GM12878 (cell line): Measurements from ENCODE around the gene CXADR. TPM values are rescaled to one million over a fixed set of nuclear protein-coding genes. Genes with fewer than 3 reads are reported as not detected.
"Not testable (repeated sequence)": the region's sequence is repeated elsewhere in the genome, so short reads cannot be mapped to it uniquely, and the experiment has no call there.

Source experiments
- ATAC-seq: fragments of 200-7000 bp; cut with Tn5 transposase; 3 replicates; pipeline ENCODE4 v1.9.1; 2020; ENCODE audit warnings: mild to moderate bottlenecking, moderate library complexity
- BruUV-seq: library from RNA; stranded (reverse); fragments of 400-500 nt; replicated peaks from 2 replicates; lab custom pipeline; 2021; lab: Mats Ljungman, UMichigan
- CTCF ChIA-PET: fragments of 300-600 bp; sonication (Branson Sonifier 250); formaldehyde crosslinking; extraction: SDS; loops from one replicate; lab custom pipeline; 2021; ENCODE audit warnings: inconsistent platforms; lab: Yijun Ruan, JAX
- POLR2A ChIA-PET: fragments of 350-600 bp; formaldehyde crosslinking; extraction: SDS; loops from one replicate; lab custom pipeline; 2021; ENCODE audit warnings: inconsistent platforms; lab: Charles Lee
- RAD21 ChIA-PET: fragments of 300-600 bp; sonication (Branson Sonifier 250); formaldehyde crosslinking; loops from one replicate; lab custom pipeline; 2023; ENCODE audit warnings: antibody characterized with exemption; ENCODE audit not compliant: unreplicated experiment; lab: Charles Lee
- SMC1A ChIA-PET: fragments of 300-600 bp; sonication (Branson Sonifier 250); formaldehyde crosslinking; loops from one replicate; lab custom pipeline; 2023; ENCODE audit not compliant: unreplicated experiment, uncharacterized antibody; lab: Charles Lee
- DNase-seq: peaks from one replicate; pipeline ENCODE4 v3.0.0-alpha.2; 2011; ENCODE audit warnings: low read depth, low spot score
- FAIRE-seq: peaks from 3 replicates; lab custom pipeline; 2011; peaks lifted over from hg19 to GRCh38; lab: Jason Lieb, UNC
- H2AFZ ChIP-seq: 2 replicates; pipeline ENCODE4 v1.6.0; 2011; ENCODE audit warnings: low read depth, low read length, control low read depth; ENCODE audit not compliant: control insufficient read depth
- H3K27ac ChIP-seq: 2 replicates; pipeline ENCODE4 v1.5.1; 2011; ENCODE audit warnings: control low read depth; ENCODE audit not compliant: control insufficient read depth, insufficient read depth
- H3K27me3 ChIP-seq, 2 experiments: replicated peaks in 1 of 2; 2 replicates each; pipeline versions ENCODE4 v1.6.0 to v1.6.1; 2011; ENCODE audit warnings: low read length in 1 of 2; ENCODE audit not compliant: control insufficient read depth in 2 of 2, insufficient read depth in 2 of 2
- H3K36me3 ChIP-seq, 2 experiments: 2 replicates each; pipeline ENCODE4 v1.5.1; 2011; ENCODE audit warnings: low read length in 1 of 2; ENCODE audit not compliant: control insufficient read depth in 2 of 2, insufficient read depth in 2 of 2
- H3K4me1 ChIP-seq: 2 replicates; pipeline ENCODE4 v1.6.1; 2011; ENCODE audit warnings: mild to moderate bottlenecking, low read length, moderate library complexity, mixed read lengths; ENCODE audit not compliant: control insufficient read depth, insufficient read depth
- H3K4me2 ChIP-seq: 2 replicates; pipeline ENCODE4 v1.6.0; 2011; ENCODE audit warnings: control low read depth; ENCODE audit not compliant: control insufficient read depth, insufficient read depth
- H3K4me3 ChIP-seq: fragments of 200-600 bp; sonication (generic); 2 replicates; pipeline ENCODE4 v1.5.1; 2016
- H3K79me2 ChIP-seq: 2 replicates; pipeline ENCODE4 v1.6.0; 2011; ENCODE audit warnings: low read length; ENCODE audit not compliant: control insufficient read depth, insufficient read depth
- H3K9ac ChIP-seq: 2 replicates; pipeline ENCODE4 v1.8.0; 2011; ENCODE audit warnings: low read length, control low read depth, mixed read lengths; ENCODE audit not compliant: control insufficient read depth, insufficient read depth
- H3K9me3 ChIP-seq: replicated peaks from 3 replicates; pipeline ENCODE4 v1.5.1; 2011; ENCODE audit warnings: mild to moderate bottlenecking, low read length; ENCODE audit not compliant: control insufficient read depth, insufficient read depth
- H4K20me1 ChIP-seq: 2 replicates; pipeline ENCODE4 v1.6.0; 2011; ENCODE audit not compliant: control insufficient read depth, insufficient read depth
- BACH1 ChIP-seq: fragments of 450-650 bp; IDR thresholded peaks from 2 replicates; pipeline ENCODE4 v1.6.1; 2017; ENCODE audit warnings: mild to moderate bottlenecking, borderline replicate concordance
- CHD2 ChIP-seq: IDR thresholded peaks from 2 replicates; pipeline ENCODE4 v1.6.1; 2011; ENCODE audit warnings: low read depth, low read length, improper control_type of control experiment, borderline replicate concordance
- RAD21 ChIP-seq: IDR thresholded peaks from 2 replicates; pipeline ENCODE4 v1.6.1; 2011; ENCODE audit warnings: mild to moderate bottlenecking, low read depth, low read length, moderate library complexity; ENCODE audit not compliant: insufficient read depth
- WGBS: methylation state at CpG from one replicate; pipeline ENCODE4 v1.1.6; 2016; ENCODE audit warnings: low lambda C conversion rate; ENCODE audit not compliant: insufficient replicate concordance, insufficient coverage; ENCODE audit errors: missing lambda C conversion rate; 5-methylcytosine and 5-hydroxymethylcytosine counted together
- in situ Hi-C: fragments of 300-500 bp; cut with MboI; formaldehyde crosslinking; loops from 9 replicates; pipeline ENCODE4 v1.14.3; 2018; ENCODE audit warnings: mixed read lengths
- intact Hi-C: fragments of 100-400 bp; cut with micrococcal nuclease; formaldehyde crosslinking; loops from one replicate; pipeline ENCODE4 v1.14.2; 2022; ENCODE audit not compliant: unreplicated experiment
- polyA plus RNA-seq, 11 experiments: library from polyadenylated mRNA; depleted of rRNA in 4 of 11; unstranded in 6 of 11; stranded (reverse) in 5 of 11; fragments of >200 nt; fragmentation: Nextera tagmentation in 4 of 11; fragmentation: Illumina TruSeq in 1 of 11; extraction: Ambion mirVana in 4 of 11; extraction: Trizol in 1 of 11; gene quantifications; 1 replicate in 1 of 11; 2 replicates in 10 of 11; pipeline versions ENCODE4 v1.2.1 to v1.2.3, GENCODE V29; 2011 to 2016; ENCODE audit warnings: inconsistent platforms in 2 of 11, missing spikeins in 2 of 11, low read depth in 1 of 11
- total RNA-seq, 4 experiments: library from RNA; depleted of rRNA in 3 of 4; stranded (reverse); fragments of >200 nt in 3 of 4; fragmentation: Illumina TruSeq in 1 of 4; extraction: Trizol in 1 of 4; gene quantifications; 2 replicates each; pipeline versions ENCODE4 v1.2.1 to v1.2.3, GENCODE V29; 2013 to 2021
- TF ChIP-seq, protein P1 (sequence below): IDR thresholded peaks from 2 replicates; pipeline ENCODE4 v1.6.1; 2011; ENCODE audit warnings: borderline replicate concordance, low read depth, mild to moderate bottlenecking, moderate library complexity, low read length; ENCODE audit not compliant: insufficient read depth, poor library complexity, severe bottlenecking

Gene CXADR
- total and polyA plus RNA-seq, 10 of the 15 experiments (the other 5 are each of a cell fraction or from before 2014, with no cell fraction given), result 0.01 to 0.64 (median 0.13) TPM

DNA sequence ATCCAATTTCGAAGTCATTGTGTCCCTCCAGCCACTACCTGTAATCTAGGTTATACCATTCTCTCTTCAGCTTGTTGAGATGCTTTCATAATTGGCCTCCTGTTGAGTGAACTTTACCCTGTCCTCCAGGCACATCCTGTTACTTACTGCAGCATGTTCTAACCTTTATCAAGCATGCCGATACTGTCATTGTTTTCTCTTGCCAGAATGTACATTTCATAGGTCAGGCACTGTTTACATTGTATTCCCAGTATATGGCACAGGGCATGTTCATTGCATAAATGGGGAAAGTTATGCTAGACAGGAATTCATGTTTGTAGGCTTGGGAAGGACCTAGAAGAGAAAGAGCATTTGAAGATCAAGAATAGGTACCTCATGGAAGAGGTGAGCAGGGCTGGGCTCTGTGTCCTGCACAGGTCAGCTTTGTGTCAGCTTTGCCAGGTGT lies 10.2 kb downstream of the CXADR start (continued):
- TF ChIP-seq, protein P1, sequence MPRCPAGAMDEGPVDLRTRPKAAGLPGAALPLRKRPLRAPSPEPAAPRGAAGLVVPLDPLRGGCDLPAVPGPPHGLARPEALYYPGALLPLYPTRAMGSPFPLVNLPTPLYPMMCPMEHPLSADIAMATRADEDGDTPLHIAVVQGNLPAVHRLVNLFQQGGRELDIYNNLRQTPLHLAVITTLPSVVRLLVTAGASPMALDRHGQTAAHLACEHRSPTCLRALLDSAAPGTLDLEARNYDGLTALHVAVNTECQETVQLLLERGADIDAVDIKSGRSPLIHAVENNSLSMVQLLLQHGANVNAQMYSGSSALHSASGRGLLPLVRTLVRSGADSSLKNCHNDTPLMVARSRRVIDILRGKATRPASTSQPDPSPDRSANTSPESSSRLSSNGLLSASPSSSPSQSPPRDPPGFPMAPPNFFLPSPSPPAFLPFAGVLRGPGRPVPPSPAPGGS, result no peak
- no peak for TF ChIP-seq BACH1
- TF ChIP-seq CHD2, result no peak

DNA sequence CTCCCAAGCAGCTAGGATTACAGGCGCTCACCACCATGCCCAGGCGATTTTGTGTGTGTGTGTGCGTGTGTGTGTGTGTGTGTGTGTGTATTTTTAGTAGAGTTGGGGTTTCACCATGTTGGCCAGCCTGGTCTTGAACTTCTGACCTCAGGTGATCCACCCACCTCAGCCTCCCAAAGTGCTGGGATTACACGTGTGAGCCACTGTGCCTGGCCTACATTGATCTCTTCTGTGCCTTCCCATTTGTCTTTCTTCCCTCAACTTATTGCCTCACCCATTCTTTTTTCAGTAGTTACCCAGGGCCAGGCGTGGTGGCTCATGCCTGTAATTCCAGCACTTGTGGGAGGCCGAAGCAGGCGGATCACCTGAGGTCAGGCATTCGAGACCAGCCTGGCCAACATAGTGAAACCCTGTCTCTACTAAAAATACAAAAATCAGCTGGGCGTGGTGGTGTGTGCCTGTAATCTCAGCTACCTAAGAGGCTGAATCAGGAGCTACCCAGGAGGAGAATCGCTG lies 11.2 kb downstream of the CXADR start:
- CTCF ChIA-PET, H3K9me3 ChIP-seq, in situ Hi-C loops, H3K27me3 ChIP-seq, H4K20me1 ChIP-seq, H3K79me2 ChIP-seq, intact Hi-C loops, H3K4me3 ChIP-seq, BruUV-seq, DNase-seq, FAIRE-seq, ATAC-seq, H3K4me1 ChIP-seq, RAD21 ChIA-PET, H3K27ac ChIP-seq, H3K9ac ChIP-seq, SMC1A ChIA-PET, H2AFZ ChIP-seq, H3K4me2 ChIP-seq, H3K36me3 ChIP-seq: not testable (repeated sequence)
- POLR2A ChIA-PET, result interaction anchor here (0.7 kb wide), 1 partner anchor 15 kb away, joined by 3 read pairs; no protein-coding TSS in a partner anchor
- 30% methylated on average over 10 of the region's 10 CpGs for WGBS

DNA sequence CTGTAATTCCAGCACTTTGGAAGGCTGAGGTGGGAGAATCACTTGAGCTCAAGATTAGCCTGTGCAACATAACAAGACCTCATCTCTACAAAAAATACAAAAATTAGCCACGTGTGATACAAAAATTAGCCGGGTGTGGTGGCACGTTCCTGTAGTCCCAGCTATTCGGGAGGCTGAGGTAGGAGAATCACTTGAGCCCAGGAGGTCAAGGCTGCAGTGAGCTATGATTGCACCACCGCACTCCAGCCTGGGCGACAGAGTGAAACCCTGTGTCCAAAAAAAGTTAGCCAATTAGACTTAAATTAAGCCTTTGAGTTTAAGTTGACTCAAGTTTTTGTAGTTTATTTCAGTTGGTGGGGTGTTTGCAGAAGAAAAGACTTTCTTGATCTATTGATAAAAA lies 11.8 kb downstream of the CXADR start:
- H3K4me3 ChIP-seq, result no peak overlapping the region
- ChIA-PET SMC1A (no interaction called here), POLR2A (no interaction called here), CTCF (no interaction called here), RAD21 (no interaction called here)
- no peaks in the 10 kb centered on the region for H3K9me3 ChIP-seq
- H3K79me2 ChIP-seq, result no peaks in the 10 kb centered on the region
- no peaks in the 10 kb centered on the region for H3K4me1 ChIP-seq
- intact Hi-C loops, result no loop called here
- in situ Hi-C loops, result no loop called here
- H3K9ac ChIP-seq, result no peak overlapping the region
- DNase-seq (no peak), FAIRE-seq (no peak), ATAC-seq (no peak)
- H3K36me3 ChIP-seq, result no peaks in the 10 kb centered on the region
- TF ChIP-seq CHD2 (no peak), RAD21 (no peak)
- no peak overlapping the region for H2AFZ ChIP-seq
- no peaks in the 10 kb centered on the region for H4K20me1 ChIP-seq
- 35% methylated on average over 6 of the region's 6 CpGs for WGBS
- H3K4me2 ChIP-seq, result no peak overlapping the region
- no peaks in the 10 kb centered on the region; a peak in 1 of 4 replicates for H3K27me3 ChIP-seq
- no peak overlapping the region for H3K27ac ChIP-seq
- BruUV-seq, result no TSS peak
